ENCODE results near the gene VIM.

GRCh38 chr10:17202506-17202905, 25.5 kb upstream of the VIM start:
- TF ChIP-seq CTCF (IDR thresholded peaks at IDR 0.05 in 8 of 11, conservative IDR thresholded peaks at IDR 0.05 in 3 of 11) (no peak), POLR2A (IDR thresholded peaks at IDR 0.05) (no peak)
